Fibroblast of lung (primary cell): Measurements from ENCODE around the gene TXK. TPM values are rescaled to one million over a fixed set of nuclear protein-coding genes. Genes with fewer than 3 reads are reported as not detected.

ENCODE experiments used
- DNase-seq, 2 donors: peaks; one replicate each; pipeline versions ENCODE4 v3.0.0 to v3.0.0-alpha.2; 2010; ENCODE audit warnings: low read depth in 2 of 2
- H2AFZ ChIP-seq: 2 replicates; pipeline ENCODE4 v1.5.1; 2012; ENCODE audit warnings: low read length, control low read depth, inconsistent platforms
- H3K27ac ChIP-seq: 2 replicates; pipeline ENCODE4 v1.5.1; 2011; ENCODE audit warnings: low read length, control low read depth; ENCODE audit not compliant: insufficient read depth
- H3K27me3 ChIP-seq: 2 replicates; pipeline ENCODE4 v1.5.1; 2011; ENCODE audit warnings: mild to moderate bottlenecking, low read length; ENCODE audit not compliant: control insufficient read depth, insufficient read depth
- H3K36me3 ChIP-seq: 2 replicates; pipeline ENCODE4 v1.5.1; 2011; ENCODE audit warnings: low read length; ENCODE audit not compliant: control insufficient read depth, insufficient read depth
- H3K4me1 ChIP-seq: 2 replicates; pipeline ENCODE4 v1.5.1; 2011; ENCODE audit warnings: low read length; ENCODE audit not compliant: control insufficient read depth, insufficient read depth; ENCODE audit errors: extremely low read depth
- H3K4me2 ChIP-seq: 2 replicates; pipeline ENCODE4 v1.5.1; 2011; ENCODE audit warnings: low read length, control low read depth; ENCODE audit not compliant: insufficient read depth; ENCODE audit errors: extremely low read depth
- H3K4me3 ChIP-seq, 4 experiments: fragments of 200-600 bp in 1 of 4; sonication (generic) in 1 of 4; replicated peaks in 1 of 4; 2 replicates each; pipeline ENCODE4 v1.5.1; 2011 to 2016; ENCODE audit warnings: low read length in 4 of 4, low read depth in 3 of 4, mild to moderate bottlenecking in 3 of 4, control low read depth in 2 of 4, inconsistent platforms in 1 of 4, mixed read lengths in 1 of 4; ENCODE audit not compliant: insufficient read depth in 1 of 4; ENCODE audit errors: control extremely low read depth in 1 of 4
- H3K79me2 ChIP-seq: 2 replicates; pipeline ENCODE4 v1.5.1; 2012; ENCODE audit warnings: mild to moderate bottlenecking, low read length, inconsistent platforms; ENCODE audit not compliant: control insufficient read depth, insufficient read depth
- H3K9ac ChIP-seq: 2 replicates; pipeline ENCODE4 v1.5.1; 2011; ENCODE audit warnings: mild to moderate bottlenecking, low read length, control low read depth; ENCODE audit not compliant: insufficient read depth
- H3K9me3 ChIP-seq: 2 replicates; pipeline ENCODE4 v1.5.1; 2012; ENCODE audit warnings: low read depth, low read length; ENCODE audit not compliant: control insufficient read depth, insufficient read depth
- H4K20me1 ChIP-seq: 2 replicates; pipeline ENCODE4 v1.5.1; 2011; ENCODE audit warnings: low read length; ENCODE audit not compliant: control insufficient read depth, insufficient read depth; ENCODE audit errors: extremely low read depth
- CTCF ChIP-seq, 2 donors: IDR thresholded peaks in 1 of 2; conservative IDR thresholded peaks in 1 of 2; 1 replicate in 1 of 2; 2 replicates in 1 of 2; pipeline ENCODE4 v1.5.1; 2011 to 2012; ENCODE audit warnings: low read length in 2 of 2, control low read depth in 1 of 2, inconsistent platforms in 1 of 2, low read depth in 1 of 2, mild to moderate bottlenecking in 1 of 2
- EZH2 ChIP-seq: IDR thresholded peaks from 2 replicates; pipeline ENCODE4 v1.5.1; 2012; ENCODE audit warnings: low read length, control low read depth, mild to moderate bottlenecking; ENCODE audit errors: missing control alignments
- polyA plus RNA-seq, 2 donors: library from polyadenylated mRNA; depleted of rRNA in 1 of 2; stranded (reverse) in 1 of 2; unstranded in 1 of 2; fragments of >200 nt; gene quantifications; 2 replicates each; pipeline ENCODE4 v1.2.1, GENCODE V29; 2011 to 2012; ENCODE audit warnings: missing spikeins in 1 of 2
- total RNA-seq: library from RNA; depleted of rRNA; stranded (reverse); fragments of >200 nt; gene quantifications from 2 replicates; pipeline ENCODE4 v1.2.1, GENCODE V29; 2014

Gene TXK
- total and polyA plus RNA-seq, 2 donors (not counting 1 experiment from before 2014, with no cell fraction given) = 0.05 to 0.66 TPM

GRCh38 chr4:48081196-48081595 is 52.9 kb downstream of the TXK start:
- H2AFZ ChIP-seq = no peak overlapping the region
- H3K27ac ChIP-seq = no peak overlapping the region
- no peaks in the 10 kb centered on the region for H3K27me3 ChIP-seq
- no peaks in the 10 kb centered on the region for H3K9me3 ChIP-seq
- no peaks in the 10 kb centered on the region for H3K4me1 ChIP-seq
- no peaks in the 10 kb centered on the region for H3K79me2 ChIP-seq
- no peak overlapping the region for H3K4me2 ChIP-seq
- no peaks in the 10 kb centered on the region for H3K36me3 ChIP-seq
- H3K9ac ChIP-seq = no peak overlapping the region
- H4K20me1 ChIP-seq = no peaks in the 10 kb centered on the region
- H3K4me3 ChIP-seq = no peak overlapping the region
- DNase-seq = peak in 1 of 2 donors; percentile 53
- TF ChIP-seq EZH2 (no peak), CTCF (conservative IDR thresholded peaks at IDR 0.05 in 1 of 2, IDR thresholded peaks at IDR 0.05 in 1 of 2; ENCODE audit: low read depth in 1 of 2, low read length in 2 of 2) (no peak)

GRCh38 chr4:48079972-48080391 is 54.1 kb downstream of the TXK start:
- Histone ChIP-seq H3K36me3 (no peaks in the 10 kb centered on the region), H3K4me2 (no peak overlapping the region), H3K27ac (no peak overlapping the region), H3K79me2 (no peaks in the 10 kb centered on the region), H3K9me3 (no peaks in the 10 kb centered on the region), H3K4me1 (no peaks in the 10 kb centered on the region), H3K27me3 (no peaks in the 10 kb centered on the region), H2AFZ (no peak overlapping the region), H4K20me1 (no peaks in the 10 kb centered on the region), H3K4me3 (no peak overlapping the region), H3K9ac (no peak overlapping the region)
- TF ChIP-seq CTCF (conservative IDR thresholded peaks at IDR 0.05 in 1 of 2, IDR thresholded peaks at IDR 0.05 in 1 of 2; ENCODE audit: low read depth in 1 of 2, low read length in 2 of 2) = no peak
- no peak for TF ChIP-seq EZH2
- DNase-seq = peak; percentile 34 to 74

GRCh38 chr4:48078862-48079655 is 55.0 kb downstream of the TXK start:
- TF ChIP-seq CTCF (conservative IDR thresholded peaks at IDR 0.05 in 1 of 2, IDR thresholded peaks at IDR 0.05 in 1 of 2; ENCODE audit: low read depth in 1 of 2, low read length in 2 of 2) = no peak
- no peak for TF ChIP-seq EZH2
- H3K9me3 ChIP-seq = no peaks in the 10 kb centered on the region
- H2AFZ ChIP-seq = no peak overlapping the region

More at GRCh38 chr4:48078862-48079655, 55.0 kb downstream of the TXK start:
- H3K36me3 ChIP-seq = no peaks in the 10 kb centered on the region
- no peak overlapping the region for H3K4me3 ChIP-seq
- no peak for DNase-seq
- no peaks in the 10 kb centered on the region for H3K4me1 ChIP-seq
- H3K4me2 ChIP-seq = no peak overlapping the region
- no peaks in the 10 kb centered on the region for H3K27me3 ChIP-seq
- H3K9ac ChIP-seq = no peak overlapping the region
- no peaks in the 10 kb centered on the region for H3K79me2 ChIP-seq
- no peaks in the 10 kb centered on the region for H4K20me1 ChIP-seq
- no peak overlapping the region for H3K27ac ChIP-seq
